ENCODE data around the gene CCNYL1.
"Not testable (repeated sequence)": the region's sequence is repeated elsewhere in the genome, so short reads cannot be mapped to it uniquely, and the experiment has no call there.

Gene CCNYL1

DNA sequence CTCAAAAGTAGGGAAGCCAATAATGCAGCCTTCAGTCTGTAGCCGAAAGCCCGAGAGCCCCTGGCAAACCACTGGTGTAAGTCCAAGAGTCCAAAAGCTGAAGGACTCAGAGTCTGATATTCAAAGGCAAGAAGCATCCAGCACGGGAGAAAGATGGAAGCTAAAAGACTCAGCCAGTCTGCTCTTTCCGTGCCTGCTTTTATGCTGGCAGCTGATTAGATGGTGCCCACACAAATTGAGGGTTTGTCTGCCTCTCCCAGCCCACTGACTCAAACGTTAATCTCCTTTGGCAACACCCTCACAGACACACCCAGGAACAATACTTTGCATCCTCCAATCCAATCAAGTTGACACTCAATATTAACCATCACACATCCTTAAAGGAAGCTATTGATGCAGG is 14.5 kb upstream of the CCNYL1 start:
- in situ Hi-C loops (cut with HindIII; ENCODE audit: low sequenced_read_pairs), result not testable (repeated sequence)

DNA sequence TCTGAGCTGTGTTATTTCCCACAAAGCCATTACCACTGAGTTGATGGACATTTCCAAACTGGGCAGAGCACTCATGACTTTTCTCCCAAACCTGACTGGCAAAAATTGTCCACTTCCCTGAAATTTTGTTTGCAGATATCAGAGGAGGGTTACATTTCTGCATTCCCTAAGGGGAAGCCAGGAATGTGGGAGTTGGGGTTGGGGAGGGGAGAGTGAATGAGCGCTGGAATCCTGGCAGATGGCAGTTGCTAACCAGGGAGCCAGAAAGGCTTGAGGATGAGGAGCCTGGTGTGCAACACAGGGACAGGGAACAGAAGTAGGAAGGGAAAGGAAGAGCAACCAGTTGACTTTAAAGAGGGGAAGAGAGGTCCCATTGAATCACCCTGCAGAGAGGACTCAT is 14.0 kb upstream of the CCNYL1 start:
- in situ Hi-C loops (cut with HindIII; ENCODE audit: low sequenced_read_pairs), result no loop called here

DNA sequence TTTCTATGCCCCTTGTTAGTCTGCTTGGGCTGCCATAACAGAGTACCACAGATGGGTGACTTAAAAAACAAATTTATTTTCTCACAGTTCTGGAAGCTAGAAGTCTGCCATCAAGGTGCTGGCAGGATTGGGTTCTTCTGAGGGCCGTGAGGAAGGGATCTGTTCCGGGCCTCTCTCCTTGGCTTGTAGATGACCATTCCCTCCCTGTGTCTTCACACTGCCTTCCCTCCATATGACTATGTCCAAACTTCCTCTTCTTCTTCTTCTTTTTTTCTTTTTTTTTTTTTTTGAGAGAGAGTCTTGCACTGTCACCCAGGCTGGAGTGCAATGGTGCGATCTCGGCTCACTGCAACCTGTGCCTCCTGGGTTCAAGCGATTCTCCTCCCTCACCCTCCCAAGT is 13.1 kb upstream of the CCNYL1 start:
- in situ Hi-C loops (cut with HindIII; ENCODE audit: low sequenced_read_pairs), result no loop called here

DNA sequence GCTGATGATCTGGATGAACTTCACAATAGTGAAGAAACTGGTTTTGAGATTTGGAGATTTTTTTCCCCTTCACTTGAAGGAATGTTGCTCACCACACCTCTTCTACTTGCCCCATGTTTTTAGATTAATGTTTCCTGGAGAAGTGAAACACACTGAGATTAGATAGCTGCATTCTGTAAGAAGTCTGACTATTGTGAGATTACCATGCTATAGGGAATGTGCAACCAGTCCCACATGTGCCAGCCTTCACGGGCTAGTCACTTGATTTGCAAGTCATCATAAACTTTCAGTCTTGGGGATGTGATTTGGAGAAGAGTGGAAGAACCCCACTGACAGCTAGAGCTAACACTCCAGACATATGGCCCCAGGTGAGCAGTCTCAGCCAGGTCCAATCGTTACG is 7.4 kb upstream of the CCNYL1 start:
- in situ Hi-C loops (cut with HindIII; ENCODE audit: low sequenced_read_pairs), result no loop called here

DNA sequence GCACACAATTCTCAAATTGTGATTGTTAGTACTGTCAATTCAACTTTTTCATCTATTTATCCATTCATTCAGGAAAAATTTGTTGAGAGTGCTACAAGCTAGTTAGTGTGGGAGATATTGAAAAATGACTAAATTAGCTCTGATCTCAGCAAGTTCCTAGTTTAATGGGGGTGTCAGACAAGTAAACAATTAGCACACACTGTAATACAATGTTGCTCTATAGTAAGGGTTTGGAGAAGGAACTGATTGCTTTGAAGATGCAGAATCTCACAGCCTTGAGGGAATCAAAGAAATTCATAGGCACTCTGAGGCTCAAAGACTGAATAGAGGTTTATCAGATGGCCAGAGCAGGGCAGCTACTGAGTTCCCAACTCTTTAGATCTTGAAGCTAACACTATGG is 6.8 kb upstream of the CCNYL1 start:
- in situ Hi-C loops (cut with HindIII; ENCODE audit: low sequenced_read_pairs), result no loop called here

DNA sequence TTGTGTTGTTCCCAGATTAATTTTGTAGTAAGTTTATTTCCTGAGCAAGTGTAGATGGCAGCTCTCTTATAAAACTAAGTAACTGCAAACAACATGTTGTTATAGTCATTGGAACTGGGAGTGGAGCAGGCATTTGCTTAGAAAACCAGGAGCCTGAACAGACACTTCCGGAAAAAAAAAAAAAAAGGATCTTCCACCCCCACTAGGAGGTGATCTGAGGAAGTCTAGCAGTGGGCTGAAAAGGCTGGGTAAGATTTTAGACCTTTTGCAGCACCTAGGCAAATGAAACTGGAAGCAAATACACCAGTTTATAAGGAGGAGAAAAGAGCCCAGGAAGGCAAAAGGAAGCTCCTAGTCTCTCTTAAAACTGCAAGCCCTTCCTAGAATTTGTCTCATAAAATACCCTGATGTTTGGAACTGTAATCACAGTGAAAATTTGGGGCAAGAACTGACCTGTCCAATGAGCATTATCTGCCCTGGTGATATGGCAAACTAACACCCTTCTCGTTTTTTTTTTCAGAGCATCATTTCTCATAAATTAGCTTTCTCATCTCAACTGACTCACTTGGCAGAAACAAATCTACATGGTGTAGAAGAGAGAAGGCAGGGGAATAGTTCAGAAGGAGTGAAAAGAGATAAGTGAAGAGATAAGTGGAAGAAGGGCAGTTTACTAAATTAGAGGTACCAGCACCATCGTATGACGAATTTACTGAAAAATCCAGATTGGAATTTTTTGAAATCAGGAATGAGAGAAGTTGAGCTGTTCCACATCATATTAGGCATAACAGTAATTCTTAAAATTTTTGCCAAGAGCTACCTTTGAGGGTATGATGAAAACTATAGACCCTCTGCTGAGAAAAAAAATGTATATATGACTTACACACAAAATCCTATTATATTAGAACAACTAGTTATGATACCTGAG is 4.2 kb upstream of the CCNYL1 start:
- in situ Hi-C loops (cut with HindIII; ENCODE audit: low sequenced_read_pairs), result no loop called here

DNA sequence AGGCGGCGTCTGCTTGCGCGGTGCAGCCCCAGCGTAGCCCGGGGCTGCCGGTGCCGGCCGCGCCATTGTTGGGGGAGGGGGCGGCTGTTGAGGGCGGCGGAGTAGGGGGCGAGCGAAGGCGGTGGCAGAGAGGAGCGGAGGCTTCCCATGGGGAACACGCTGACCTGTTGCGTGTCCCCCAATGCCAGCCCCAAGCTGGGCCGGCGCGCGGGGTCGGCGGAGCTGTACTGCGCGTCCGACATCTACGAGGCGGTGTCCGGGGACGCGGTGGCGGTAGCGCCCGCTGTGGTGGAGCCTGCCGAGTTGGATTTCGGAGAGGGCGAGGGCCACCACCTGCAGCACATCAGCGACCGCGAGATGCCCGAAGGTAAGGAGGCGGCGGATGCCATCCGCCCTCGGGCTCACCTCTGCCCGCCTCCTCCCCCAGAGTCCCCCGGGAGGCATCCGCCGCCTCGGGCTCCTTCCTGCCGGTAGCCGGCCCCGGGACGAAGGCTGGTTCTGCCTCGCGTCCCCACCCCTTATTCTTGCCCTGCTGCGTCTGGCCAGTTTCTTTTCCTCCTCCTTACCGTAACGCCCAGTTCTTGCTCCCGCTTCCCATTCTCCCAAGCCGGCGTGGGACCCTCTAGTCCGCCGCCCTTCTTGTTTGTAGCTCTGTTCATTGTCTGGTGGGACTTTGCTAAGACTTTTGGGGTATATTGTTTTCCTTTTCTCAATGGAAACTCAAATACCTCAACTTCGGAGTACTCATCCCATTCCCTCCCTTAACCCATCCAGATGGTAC is 500 bp downstream of the CCNYL1 start:
- in situ Hi-C loops (cut with HindIII; ENCODE audit: low sequenced_read_pairs), result loop anchor here (5.0 kb wide), 2 partner anchors 35 to 100 kb away; no protein-coding TSS in a partner anchor

DNA sequence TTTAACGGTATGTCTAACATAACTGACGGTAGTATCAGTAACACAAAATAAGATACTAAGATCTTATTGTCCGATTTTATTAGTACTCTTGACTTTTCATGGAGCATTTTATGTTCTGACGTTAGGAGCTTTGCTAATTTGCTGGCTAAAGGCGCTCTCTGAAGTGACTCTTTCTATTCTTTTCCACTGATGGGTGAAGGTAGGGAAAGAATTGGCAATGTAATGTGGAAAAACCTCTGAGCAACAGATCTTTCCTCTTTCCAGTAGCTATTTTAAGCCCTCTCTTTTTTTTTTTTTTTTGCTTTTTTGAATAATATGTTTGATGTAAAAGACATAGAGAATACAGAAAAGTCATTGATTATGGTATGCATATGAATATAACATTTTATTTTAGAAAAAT is 4.6 kb downstream of the CCNYL1 start:
- in situ Hi-C loops (cut with HindIII; ENCODE audit: low sequenced_read_pairs), result no loop called here

DNA sequence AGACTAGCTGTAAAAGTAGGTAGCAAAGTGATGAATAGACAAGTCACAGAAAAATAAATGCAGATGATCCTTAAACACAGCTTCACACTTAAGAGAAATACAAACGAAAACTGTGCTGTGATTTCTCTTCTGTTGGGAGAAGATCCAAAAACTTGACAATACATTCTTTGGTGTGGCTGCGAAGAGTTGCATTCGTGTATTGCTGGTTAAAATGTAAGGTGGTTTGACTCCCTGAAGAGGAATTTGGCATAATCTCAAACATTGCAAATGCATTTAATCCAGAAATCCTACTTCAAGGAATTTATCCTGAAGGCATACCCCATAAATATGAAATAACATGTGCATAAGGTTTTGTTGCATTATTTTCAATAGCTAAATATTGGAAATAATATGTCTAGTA is 7.1 kb downstream of the CCNYL1 start:
- in situ Hi-C loops (cut with HindIII; ENCODE audit: low sequenced_read_pairs), result no loop called here

DNA sequence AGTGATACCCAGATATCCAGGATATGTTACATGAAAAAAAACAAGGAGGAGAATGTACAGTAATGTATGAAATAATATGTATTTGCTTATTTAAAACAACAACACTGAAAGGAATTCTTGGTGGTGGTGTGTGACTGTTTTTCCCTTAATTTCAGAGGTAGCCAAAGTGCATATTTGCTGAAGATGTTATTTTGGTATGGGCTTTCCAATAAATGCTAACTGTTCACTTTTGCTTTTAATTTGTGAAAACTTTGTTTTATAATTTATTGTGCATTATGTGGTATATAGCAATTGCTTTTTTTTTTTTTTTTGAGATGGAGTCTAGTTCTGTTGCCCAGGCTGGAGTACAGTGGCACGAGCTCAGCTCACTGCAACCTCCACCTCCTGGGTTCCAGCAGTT is 7.6 kb downstream of the CCNYL1 start:
- in situ Hi-C loops (cut with HindIII; ENCODE audit: low sequenced_read_pairs), result no loop called here

DNA sequence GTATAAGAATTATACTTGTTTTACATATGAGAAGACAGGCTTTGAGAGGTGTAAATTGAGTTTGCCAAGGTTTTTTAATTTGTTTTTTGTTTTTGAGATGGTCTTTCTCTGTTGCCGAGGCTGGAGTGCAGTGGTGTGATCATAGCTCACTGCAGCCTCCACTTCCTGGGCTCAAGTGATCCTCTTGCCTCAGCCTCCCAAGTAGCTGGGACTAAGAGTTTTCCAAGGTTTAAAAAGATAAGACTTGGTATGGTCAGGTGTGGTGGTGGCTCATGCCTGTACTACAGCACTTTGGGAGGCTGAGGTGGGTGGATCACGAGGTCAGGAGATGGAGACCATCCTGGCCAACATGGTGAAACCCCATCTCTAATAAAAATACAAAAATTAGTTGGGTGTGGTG is 8.2 kb downstream of the CCNYL1 start:
- in situ Hi-C loops (cut with HindIII; ENCODE audit: low sequenced_read_pairs), result not testable (repeated sequence)

DNA sequence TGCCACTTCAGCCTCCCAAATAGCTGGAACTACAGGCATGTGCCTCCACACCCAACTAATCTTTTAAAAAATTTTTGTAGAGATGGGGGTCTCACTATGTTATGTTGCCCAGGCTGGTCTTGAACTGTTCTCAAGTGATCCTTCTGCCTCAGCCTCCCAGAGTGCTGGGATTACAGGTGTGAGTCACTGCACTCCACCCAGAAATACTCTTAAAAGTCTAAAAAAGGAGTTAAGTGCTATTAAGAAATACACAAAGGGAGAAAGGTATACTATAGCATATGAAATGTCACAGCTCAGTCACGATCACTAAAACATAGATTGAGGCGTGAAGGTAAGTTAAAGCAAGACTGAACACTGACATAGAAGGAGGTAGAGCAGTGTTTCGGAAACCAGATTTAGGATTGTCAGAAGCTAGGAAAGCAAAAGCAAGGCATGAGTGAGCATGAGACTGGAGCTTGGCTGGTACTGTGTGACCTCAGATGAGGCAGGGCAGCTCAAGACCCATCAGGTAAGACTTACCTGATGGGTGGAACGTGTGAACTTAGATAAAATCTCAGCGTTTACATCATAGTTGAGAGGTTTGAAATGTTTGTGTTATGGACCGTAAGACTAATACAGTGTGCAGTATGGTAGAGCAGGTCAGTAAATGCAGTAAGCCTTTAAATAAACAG is 9.2 kb downstream of the CCNYL1 start:
- in situ Hi-C loops (cut with HindIII; ENCODE audit: low sequenced_read_pairs), result no loop called here

DNA sequence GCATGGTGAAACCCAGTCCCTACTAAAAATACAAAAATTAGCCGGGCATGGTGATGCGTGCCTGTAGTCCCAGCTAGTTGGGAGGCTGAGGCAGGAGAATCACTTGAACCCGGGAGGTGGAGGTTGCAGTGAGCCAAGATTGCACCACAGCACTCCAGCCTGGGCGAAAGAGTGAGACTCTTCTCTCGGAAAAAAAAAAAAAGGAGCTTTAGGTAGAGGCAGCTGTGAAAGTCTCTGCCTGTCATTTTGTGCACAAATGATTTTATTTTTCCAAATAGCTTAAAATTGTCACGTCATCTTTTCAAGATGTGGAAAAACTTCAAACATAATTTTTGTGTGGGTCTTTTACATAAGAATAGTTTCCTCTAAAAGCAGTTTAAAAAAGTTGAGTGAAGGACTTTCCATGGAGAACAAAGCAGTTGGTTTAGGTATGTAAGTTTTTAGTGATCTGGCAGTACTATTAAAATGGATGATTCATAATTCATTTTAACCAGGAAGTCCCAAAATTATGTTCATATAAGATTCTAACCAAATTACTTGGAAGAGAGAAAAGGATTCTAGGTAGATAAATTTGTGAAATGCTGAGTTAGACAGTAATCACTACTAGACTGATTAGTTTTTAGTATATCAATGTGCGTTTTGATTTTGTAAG is 11.5 kb downstream of the CCNYL1 start:
- in situ Hi-C loops (cut with HindIII; ENCODE audit: low sequenced_read_pairs), result no loop called here

DNA sequence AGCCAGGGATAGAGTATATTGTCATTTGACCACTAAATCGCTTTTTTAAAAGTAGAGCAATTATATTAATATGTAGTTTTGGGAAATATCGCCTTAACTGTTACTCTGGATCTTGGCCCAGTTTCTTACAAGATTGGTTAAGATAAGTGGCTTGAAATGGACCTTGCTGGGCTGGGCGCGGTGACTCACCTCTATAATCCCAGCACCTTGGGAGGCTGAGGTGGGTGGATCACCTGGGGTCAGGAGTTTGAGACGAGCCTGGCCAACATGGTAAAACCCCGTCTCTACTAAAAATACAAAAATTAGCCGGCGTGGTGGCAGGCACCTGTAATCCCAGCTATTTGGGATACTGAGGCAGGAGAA is 12.0 kb downstream of the CCNYL1 start:
- in situ Hi-C loops (cut with HindIII; ENCODE audit: low sequenced_read_pairs), result not testable (repeated sequence)

DNA sequence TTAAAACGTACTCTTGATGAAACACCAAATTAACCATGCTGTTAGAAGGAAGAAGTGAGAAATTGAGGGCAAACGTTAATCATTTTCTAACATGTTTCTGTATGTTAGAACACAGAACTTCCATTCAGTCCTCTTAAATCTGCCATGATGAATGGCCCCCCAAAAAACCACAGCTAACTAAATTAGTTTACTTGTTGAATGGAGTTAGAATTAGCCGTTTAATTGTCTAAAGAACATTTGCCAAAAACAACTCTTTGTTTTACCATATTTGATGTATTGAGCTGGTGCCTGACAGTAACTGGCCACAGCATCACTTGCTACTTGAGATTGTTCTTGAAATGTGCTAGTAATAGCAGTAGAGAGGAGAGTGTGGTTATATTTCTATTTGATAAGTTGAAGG is 12.7 kb downstream of the CCNYL1 start:
- in situ Hi-C loops (cut with HindIII; ENCODE audit: low sequenced_read_pairs), result no loop called here

DNA sequence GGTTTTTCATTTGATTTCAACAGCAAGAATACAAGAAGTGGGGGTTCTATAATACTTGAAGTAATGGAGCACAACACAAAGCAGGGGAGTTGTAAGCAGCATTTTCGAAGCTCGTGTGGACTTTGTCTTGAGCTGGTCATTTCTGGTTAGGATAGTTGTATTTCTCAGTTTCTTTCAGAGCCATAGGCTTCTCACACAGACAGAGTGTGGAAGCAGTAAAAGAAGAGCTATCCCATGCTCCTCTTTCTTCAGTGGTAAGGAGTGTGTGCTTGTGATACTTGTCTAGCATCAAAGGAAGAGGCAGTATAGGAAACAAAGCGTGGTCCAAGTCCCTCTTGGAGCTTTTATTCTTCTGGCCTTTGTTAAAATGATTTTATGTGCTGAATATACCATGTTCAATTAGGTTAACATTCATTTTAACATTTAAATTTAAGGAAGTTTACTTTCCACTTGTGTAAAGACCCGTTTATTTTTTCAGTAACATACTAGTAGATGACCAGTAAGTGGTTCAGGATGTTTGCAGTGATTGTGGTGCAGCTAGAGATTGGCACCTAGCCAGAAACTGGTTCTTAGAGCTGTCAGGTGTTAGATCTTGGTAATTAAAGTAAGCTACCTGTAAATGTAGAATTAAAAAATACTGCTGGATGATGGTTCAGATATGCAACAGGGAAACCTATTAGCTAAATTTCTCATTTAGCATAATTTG is 14.6 kb downstream of the CCNYL1 start:
- in situ Hi-C loops (cut with HindIII; ENCODE audit: low sequenced_read_pairs), result no loop called here

DNA sequence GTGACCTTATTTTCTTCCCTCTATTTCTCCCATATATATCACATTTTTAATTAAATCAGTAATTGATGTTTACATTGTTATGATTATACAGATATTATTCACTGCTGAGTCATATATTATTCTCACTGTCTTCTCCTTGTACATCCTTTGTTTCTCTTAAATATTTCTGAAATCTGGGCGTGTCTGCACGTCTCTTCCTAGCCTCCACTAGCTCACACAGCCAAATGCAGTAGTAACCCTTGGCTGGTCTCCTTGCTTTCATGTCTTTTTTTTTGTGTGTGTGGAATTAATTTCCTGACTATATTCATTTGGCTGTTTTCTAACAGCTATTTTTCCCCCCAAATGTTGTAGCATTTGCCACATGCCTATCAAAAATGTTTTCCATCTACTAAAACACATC is 15.8 kb downstream of the CCNYL1 start:
- in situ Hi-C loops (cut with HindIII; ENCODE audit: low sequenced_read_pairs), result no loop called here

DNA sequence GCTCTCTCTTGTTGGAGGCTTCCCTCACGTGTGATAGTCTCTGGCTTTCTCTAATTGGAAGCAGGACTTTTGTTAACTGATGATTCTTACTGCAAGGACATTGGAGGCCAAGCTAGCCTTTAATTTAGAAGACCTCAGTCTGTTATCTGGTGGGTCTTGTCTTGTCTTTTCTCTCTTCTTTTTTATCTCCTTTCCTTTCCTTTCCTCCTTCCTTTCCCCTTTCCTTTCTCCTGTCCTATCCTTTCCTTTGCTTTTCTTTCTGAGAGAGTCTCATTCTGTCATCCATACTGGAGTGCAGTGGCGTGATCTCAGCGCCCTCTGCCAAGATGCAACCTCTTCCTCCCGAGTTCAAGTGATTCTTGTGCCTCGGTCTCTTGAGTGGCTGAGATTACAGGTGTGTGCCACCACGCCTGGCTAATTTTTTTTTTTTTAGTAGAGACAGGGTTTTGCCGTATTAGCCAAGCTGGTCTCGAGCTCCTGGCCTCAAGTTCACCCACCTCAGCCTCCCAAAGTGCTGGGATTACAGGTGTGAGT is 18.1 kb downstream of the CCNYL1 start:
- in situ Hi-C loops (cut with HindIII; ENCODE audit: low sequenced_read_pairs), result no loop called here

DNA sequence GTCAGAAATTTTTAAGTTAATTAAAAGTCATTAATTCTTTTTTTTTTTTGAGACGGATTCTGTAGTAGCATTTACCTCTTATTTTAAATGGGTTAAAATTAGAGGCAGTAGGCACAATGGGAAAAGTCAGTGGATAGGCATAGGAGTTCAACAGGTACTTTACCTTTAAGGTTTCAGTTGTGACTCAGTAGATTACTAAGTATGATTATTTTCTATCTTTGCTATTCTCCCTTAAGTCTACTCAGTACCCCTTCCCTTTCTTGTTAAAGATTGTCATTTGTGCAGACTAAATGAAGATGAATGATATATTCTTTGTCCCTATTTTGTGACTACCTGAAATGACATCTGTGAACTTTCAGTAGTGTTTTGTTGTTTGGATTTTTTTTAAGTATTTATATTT is 19.7 kb downstream of the CCNYL1 start:
- in situ Hi-C loops (cut with HindIII; ENCODE audit: low sequenced_read_pairs), result no loop called here

DNA sequence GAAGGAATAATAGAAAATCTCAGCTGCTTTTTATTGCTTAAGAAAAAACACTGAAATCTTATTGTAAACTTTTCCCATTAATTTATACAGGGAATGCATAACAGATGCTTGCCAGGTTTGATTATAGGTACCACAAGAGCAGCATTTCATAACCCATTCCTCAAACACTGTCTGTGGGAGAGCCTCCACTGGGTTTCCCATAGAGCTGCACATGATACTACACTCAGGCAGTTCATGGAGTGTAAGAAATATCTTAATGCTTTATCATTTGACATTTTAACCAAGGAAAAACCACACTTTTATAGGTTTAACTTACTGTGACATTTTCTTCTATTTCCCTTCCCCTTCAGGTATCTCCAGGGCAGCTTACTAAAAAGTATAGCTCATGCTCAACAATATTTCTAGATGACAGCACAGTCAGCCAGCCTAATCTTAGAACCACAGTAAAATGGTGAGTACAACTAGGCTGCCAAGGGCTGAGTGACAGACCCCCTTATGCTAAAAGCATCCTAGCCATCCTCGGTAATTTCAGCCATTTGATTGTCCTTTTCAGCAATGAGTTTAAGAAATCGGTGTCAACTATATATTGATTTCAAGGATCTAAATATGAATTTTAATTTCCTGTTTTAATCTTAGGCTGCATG is 22.3 kb downstream of the CCNYL1 start:
- in situ Hi-C loops (cut with HindIII; ENCODE audit: low sequenced_read_pairs), result no loop called here
